Neural crest cell (in vitro differentiated cells): Measurements from ENCODE around the gene ENDOG. TPM values are rescaled to one million over a fixed set of nuclear protein-coding genes. Genes with fewer than 3 reads are reported as not detected.
A peak's percentile ranks its signal among the peaks of the same experiment; 100 is the strongest.

ENCODE experiments used
- DNase-seq: peaks from one replicate; pipeline ENCODE4 v3.0.0; 2021; ENCODE audit warnings: low read depth, mixed read lengths, low spot score
- H3K27ac Mint-ChIP-seq: one replicate; pipeline ENCODE4 v1.8.0; 2021; ENCODE audit warnings: mild to moderate bottlenecking, mixed read lengths; ENCODE audit not compliant: unreplicated experiment
- H3K27me3 Mint-ChIP-seq: 2 replicates; pipeline ENCODE4 v1.8.0; 2021; ENCODE audit warnings: low read depth, mild to moderate bottlenecking, mixed read lengths
- H3K36me3 Mint-ChIP-seq: 2 replicates; pipeline ENCODE4 v1.8.0; 2021; ENCODE audit warnings: low read depth, mild to moderate bottlenecking, mixed read lengths
- H3K4me1 Mint-ChIP-seq: 2 replicates; pipeline ENCODE4 v1.8.0; 2021; ENCODE audit warnings: mixed read lengths
- H3K4me3 Mint-ChIP-seq: one replicate; pipeline ENCODE4 v1.8.0; 2021; ENCODE audit warnings: mild to moderate bottlenecking, mixed read lengths
- H3K9me3 Mint-ChIP-seq: 2 replicates; pipeline ENCODE4 v1.8.0; 2021; ENCODE audit warnings: mixed read lengths
- total RNA-seq: library from RNA; stranded (reverse); gene quantifications from 2 replicates; pipeline ENCODE4 v1.2.1, GENCODE V29; 2021
- TF ChIP-seq, protein P1 (sequence below): fragments of 200-600 bp; sonication (generic); conservative IDR thresholded peaks from 2 replicates; pipeline ENCODE4 v1.5.0; 2021; ENCODE audit warnings: antibody characterized with exemption, mild to moderate bottlenecking

Gene ENDOG
- total RNA-seq, 1 donor from 2014 or later: 21.9 TPM

DNA sequence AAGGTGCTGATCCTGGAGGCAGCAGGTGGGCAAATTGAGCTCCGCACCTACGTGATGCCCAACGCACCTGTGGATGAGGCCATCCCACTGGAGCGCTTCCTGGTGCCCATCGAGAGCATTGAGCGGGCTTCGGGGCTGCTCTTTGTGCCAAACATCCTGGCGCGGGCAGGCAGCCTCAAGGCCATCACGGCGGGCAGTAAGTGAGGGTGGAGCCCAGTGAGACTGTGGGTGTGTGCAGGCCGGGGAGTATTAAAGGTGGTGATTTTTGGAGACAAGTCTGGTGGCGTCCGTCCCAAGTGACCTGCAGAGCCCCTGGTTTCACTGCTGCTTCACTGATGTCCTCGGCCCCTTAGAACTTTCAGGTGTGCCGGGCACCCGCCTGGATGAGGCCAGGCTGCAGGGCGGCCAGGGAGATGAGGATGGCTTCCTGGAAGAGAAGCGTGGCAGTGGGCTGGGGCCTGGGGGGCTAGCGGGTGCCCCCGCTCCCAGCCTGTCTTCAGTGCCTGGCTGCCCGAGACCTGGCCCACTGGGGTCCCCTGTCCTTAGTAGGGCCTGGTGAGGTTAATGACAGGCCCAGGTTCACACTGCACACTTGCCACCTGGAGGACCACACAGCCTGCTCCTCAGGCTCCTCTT lies 4.2 kb downstream of the ENDOG start:
- H3K27ac Mint-ChIP-seq: no peak overlapping the region
- H3K27me3 Mint-ChIP-seq: peaks cover 3% of the 10 kb centered on the region
- H3K4me1 Mint-ChIP-seq: peaks cover 13% of the 10 kb centered on the region
- H3K9me3 Mint-ChIP-seq: no peaks in the 10 kb centered on the region
- DNase-seq: no peak
- H3K4me3 Mint-ChIP-seq: peak overlapping the region; percentile 7
- no peaks in the 10 kb centered on the region for H3K36me3 Mint-ChIP-seq
- TF ChIP-seq, protein P1, sequence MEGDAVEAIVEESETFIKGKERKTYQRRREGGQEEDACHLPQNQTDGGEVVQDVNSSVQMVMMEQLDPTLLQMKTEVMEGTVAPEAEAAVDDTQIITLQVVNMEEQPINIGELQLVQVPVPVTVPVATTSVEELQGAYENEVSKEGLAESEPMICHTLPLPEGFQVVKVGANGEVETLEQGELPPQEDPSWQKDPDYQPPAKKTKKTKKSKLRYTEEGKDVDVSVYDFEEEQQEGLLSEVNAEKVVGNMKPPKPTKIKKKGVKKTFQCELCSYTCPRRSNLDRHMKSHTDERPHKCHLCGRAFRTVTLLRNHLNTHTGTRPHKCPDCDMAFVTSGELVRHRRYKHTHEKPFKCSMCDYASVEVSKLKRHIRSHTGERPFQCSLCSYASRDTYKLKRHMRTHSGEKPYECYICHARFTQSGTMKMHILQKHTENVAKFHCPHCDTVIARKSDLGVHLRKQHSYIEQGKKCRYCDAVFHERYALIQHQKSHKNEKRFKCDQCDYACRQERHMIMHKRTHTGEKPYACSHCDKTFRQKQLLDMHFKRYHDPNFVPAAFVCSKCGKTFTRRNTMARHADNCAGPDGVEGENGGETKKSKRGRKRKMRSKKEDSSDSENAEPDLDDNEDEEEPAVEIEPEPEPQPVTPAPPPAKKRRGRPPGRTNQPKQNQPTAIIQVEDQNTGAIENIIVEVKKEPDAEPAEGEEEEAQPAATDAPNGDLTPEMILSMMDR: no peak

DNA sequence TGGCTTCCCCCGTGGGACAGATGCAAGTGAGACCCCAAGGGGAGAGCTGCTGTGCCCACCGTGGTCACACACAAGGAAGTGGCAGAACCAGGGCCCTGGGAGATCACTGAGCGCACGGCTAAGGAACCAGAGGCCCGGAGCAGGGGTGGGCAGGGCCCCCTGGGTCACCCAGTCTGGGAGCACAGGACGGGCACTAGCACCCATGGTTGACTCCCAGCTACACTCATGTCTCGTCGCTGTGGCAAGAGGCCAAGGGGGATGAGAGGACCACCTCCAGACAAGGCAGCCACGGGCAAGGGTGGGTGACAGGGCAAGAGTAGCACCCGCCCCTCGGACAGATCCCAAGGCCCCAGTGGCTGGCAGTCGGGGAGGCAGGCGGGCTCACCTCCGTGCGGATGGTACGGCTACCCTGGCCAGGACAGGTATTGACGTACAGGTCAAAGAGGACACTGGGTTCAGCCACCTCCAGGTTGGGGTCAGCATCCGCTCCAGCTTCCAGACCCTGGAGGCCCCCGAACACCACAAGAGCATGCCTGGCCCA lies 5.1 kb downstream of the ENDOG start:
- no peaks in the 10 kb centered on the region for H3K9me3 Mint-ChIP-seq
- H3K27ac Mint-ChIP-seq: no peak overlapping the region
- H3K4me1 Mint-ChIP-seq: peaks cover 14% of the 10 kb centered on the region
- TF ChIP-seq, protein P1: no peak
- no peaks in the 10 kb centered on the region for H3K36me3 Mint-ChIP-seq
- DNase-seq: no peak
- H3K4me3 Mint-ChIP-seq: no peak overlapping the region
- H3K27me3 Mint-ChIP-seq: no peaks in the 10 kb centered on the region

DNA sequence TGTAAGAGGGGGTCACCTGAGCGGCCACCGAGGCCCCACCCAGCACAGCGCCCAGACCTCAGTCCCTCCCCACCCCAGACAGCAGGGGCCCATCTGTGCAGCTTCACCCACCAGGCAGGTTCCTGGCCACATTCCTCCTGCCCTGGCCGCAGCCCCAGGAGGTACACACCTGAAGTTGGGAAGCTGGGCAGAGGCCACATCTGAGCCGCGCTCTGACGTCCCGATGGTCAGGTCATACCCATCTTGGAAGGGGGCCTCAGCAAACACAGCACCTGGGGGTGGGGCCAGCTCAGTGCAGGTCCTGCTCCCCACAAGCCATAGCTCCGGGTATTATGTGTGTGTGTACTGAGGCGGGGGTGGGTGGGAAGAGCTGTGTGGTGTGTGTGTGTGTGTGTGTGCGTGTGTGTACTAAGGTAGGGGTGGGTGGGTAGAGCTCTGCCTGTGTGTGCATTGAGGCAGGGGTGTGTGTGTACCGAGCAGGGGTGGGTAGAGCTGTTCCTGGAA lies 5.7 kb downstream of the ENDOG start:
- Mint-ChIP-seq H3K27ac (no peak overlapping the region), H3K27me3 (no peaks in the 10 kb centered on the region), H3K4me1 (peaks cover 19% of the 10 kb centered on the region), H3K9me3 (no peaks in the 10 kb centered on the region), H3K36me3 (no peaks in the 10 kb centered on the region), H3K4me3 (peak overlapping the region; percentile 23)
- TF ChIP-seq, protein P1: no peak
- no peak for DNase-seq

DNA sequence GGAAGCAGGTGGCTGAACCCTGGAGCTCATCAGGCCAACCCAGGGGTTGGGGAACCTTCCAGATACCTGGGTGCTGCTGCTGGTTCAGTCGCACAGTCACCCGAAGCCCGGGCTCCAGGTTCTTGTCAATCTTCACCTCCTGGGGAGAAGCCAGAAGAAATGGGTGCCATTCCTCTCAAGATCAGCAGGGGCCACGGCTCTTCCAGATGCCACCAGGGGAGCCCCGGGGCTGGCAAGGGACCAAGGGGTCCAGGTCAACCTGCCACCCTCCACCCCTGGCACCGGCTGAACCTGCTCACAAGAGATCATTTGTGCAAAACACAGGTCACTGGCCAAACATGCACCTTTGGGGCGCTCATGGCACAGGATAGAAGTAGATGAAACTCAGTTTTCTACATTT lies 6.6 kb downstream of the ENDOG start:
- TF ChIP-seq, protein P1: no peak
- Mint-ChIP-seq H3K27ac (no peak overlapping the region), H3K4me1 (peaks cover 18% of the 10 kb centered on the region), H3K9me3 (no peaks in the 10 kb centered on the region), H3K36me3 (no peaks in the 10 kb centered on the region), H3K27me3 (peaks cover 2% of the 10 kb centered on the region), H3K4me3 (peak overlapping the region; percentile 23)
- DNase-seq: no peak

DNA sequence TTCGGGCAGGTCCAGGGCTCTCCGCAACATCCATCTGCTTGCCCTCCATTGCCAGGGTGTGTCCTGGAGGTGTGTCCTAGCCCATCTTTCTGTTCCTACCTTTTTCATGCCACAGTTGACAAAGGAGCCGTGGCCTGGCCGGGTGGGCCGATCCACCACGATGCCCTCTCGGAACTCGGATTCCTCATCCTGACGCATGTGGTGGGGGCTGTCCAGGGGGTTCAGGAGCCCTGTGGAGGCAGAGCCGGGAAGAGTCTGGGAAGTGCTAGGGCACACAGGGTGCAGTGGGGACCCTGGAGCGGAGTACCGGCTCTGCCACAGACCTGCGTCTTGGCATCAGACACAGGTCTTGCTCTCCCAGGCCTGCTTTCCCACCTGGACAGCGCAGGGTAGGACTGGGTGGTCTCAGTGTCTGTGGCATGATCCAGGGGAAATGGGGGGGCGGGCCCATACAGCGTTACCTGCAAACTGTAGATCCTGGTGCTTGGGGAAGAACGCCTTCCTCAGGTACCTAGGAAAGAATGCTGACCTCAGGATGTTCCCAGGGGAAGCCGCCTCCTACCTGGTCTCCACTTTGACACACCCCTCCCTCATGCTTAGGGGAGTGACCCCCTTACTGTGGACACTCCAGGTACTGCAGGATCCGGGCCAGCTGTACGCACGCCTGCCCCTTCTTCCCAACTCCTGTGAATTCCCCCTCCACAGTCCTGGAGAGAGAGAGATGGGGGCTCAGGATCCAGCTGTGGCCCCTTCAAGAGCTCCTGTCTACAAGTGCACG lies 7.8 kb downstream of the ENDOG start:
- H3K36me3 Mint-ChIP-seq: no peaks in the 10 kb centered on the region
- peaks cover 2% of the 10 kb centered on the region for H3K27me3 Mint-ChIP-seq
- peak overlapping the region; percentile 94 for H3K4me3 Mint-ChIP-seq
- DNase-seq: no peak
- no peak overlapping the region for H3K27ac Mint-ChIP-seq
- TF ChIP-seq, protein P1: peak; percentile 29
- peaks cover 17% of the 10 kb centered on the region for H3K4me1 Mint-ChIP-seq
- no peaks in the 10 kb centered on the region for H3K9me3 Mint-ChIP-seq
